A549 (cell line): Measurements from ENCODE around the gene CCL23.

ENCODE experiments used
- BHLHE40 ChIP-seq: IDR thresholded peaks from 2 replicates; pipeline ENCODE4 v1.6.1; 2012; ENCODE audit warnings: low read depth, low read length, inconsistent platforms
- CEBPB ChIP-seq, 2 experiments: fragments of >200 bp in 1 of 2; sonication (Bioruptor Twin) in 1 of 2; formaldehyde crosslinking in 1 of 2; IDR thresholded peaks; 2 replicates each; pipeline ENCODE4 v1.6.1; 2012 to 2016
- FOSL2 ChIP-seq, 2 experiments: fragments of 450-650 bp in 1 of 2; fragments of >200 bp in 1 of 2; sonication (Bioruptor Twin) in 1 of 2; formaldehyde crosslinking; IDR thresholded peaks; 2 replicates each; pipeline versions ENCODE4 v1.5.0 to v1.6.1; 2016 to 2020; ENCODE audit warnings: mild to moderate bottlenecking in 1 of 2, moderate library complexity in 1 of 2
- FOXS1 ChIP-seq: fragments of 250-450 bp; sonication (Bioruptor Pico); IDR thresholded peaks from 2 replicates; pipeline ENCODE4 v1.5.0; 2020; ENCODE audit warnings: mild to moderate bottlenecking, moderate library complexity
- MYC ChIP-seq: IDR thresholded peaks from 2 replicates; pipeline ENCODE4 v1.6.1; 2012; ENCODE audit warnings: mild to moderate bottlenecking, inconsistent platforms, low read length, improper control_type of control experiment, borderline replicate concordance
- POLR2A ChIP-seq: IDR thresholded peaks from 2 replicates; pipeline ENCODE4 v1.6.1; 2012; ENCODE audit warnings: mild to moderate bottlenecking, low read length
- RCOR1 ChIP-seq: fragments of 150-350 bp; IDR thresholded peaks from 2 replicates; pipeline ENCODE4 v1.6.1; 2014; ENCODE audit warnings: antibody characterized with exemption, low read length, low read depth
- RNF2 ChIP-seq: fragments of 200-600 bp; sonication (generic); IDR thresholded peaks from 2 replicates; pipeline ENCODE4 v1.6.1; 2016; ENCODE audit warnings: low read depth, mild to moderate bottlenecking, antibody characterized with exemption, moderate library complexity, borderline replicate concordance
- TF ChIP-seq, protein P1 (sequence below): fragments of >200 bp; sonication (Bioruptor Twin); formaldehyde crosslinking; IDR thresholded peaks from 3 replicates; pipeline ENCODE4 v1.5.1; 2016

DNA sequence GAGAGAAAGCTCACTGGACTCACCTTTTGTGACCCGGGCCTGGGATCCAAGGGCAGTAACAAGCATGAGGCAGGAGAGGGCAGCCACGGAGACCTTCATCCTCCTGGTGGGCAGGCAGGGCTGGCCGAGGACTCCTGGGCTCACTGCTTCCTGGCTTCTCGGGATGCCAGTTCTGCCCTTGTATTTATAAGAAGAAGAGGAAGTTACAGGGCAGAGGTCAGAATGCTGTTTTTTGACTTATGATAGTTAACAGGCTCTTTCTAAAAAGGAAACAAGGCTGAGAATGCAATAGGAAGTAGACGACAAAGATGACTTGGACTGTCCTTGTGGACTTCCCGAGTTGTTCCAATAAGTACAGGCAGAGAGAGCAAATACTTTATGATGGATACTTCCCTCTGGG, at the start of gene CCL23:
- TF ChIP-seq, protein P1, sequence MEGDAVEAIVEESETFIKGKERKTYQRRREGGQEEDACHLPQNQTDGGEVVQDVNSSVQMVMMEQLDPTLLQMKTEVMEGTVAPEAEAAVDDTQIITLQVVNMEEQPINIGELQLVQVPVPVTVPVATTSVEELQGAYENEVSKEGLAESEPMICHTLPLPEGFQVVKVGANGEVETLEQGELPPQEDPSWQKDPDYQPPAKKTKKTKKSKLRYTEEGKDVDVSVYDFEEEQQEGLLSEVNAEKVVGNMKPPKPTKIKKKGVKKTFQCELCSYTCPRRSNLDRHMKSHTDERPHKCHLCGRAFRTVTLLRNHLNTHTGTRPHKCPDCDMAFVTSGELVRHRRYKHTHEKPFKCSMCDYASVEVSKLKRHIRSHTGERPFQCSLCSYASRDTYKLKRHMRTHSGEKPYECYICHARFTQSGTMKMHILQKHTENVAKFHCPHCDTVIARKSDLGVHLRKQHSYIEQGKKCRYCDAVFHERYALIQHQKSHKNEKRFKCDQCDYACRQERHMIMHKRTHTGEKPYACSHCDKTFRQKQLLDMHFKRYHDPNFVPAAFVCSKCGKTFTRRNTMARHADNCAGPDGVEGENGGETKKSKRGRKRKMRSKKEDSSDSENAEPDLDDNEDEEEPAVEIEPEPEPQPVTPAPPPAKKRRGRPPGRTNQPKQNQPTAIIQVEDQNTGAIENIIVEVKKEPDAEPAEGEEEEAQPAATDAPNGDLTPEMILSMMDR, result no peak
- no peak for TF ChIP-seq POLR2A
- no peak for TF ChIP-seq RNF2
- TF ChIP-seq RCOR1, result no peak
- TF ChIP-seq CEBPB (IDR thresholded peaks at IDR 0.05), result no peak
- TF ChIP-seq MYC, result no peak
- TF ChIP-seq FOXS1 (CRISPR knock-in tag), result no peak
- TF ChIP-seq BHLHE40, result no peak
- TF ChIP-seq FOSL2 (IDR thresholded peaks at IDR 0.05), result no peak
- no peak for TF ChIP-seq FOSL2 (CRISPR knock-in tag; IDR thresholded peaks at IDR 0.05)
